GM19328 (cell line): ENCODE measurements around the gene RHOC.

Experiments used
- ATAC-seq: cut with Tn5 transposase; IDR thresholded peaks from one replicate; pipeline ENCODE4 v1.9.1; 2021; ENCODE audit warnings: mild to moderate bottlenecking, moderate library complexity; ENCODE audit not compliant: unreplicated experiment

RHOC gene

GRCh38 chr1:112702420-112703261, 4.3 kb downstream of the RHOC start:
- ATAC-seq: no peak

- no peak for ATAC-seq
These were observed 4.9 kb downstream of the RHOC start for GRCh38 chr1:112702067-112702395.

DNA sequence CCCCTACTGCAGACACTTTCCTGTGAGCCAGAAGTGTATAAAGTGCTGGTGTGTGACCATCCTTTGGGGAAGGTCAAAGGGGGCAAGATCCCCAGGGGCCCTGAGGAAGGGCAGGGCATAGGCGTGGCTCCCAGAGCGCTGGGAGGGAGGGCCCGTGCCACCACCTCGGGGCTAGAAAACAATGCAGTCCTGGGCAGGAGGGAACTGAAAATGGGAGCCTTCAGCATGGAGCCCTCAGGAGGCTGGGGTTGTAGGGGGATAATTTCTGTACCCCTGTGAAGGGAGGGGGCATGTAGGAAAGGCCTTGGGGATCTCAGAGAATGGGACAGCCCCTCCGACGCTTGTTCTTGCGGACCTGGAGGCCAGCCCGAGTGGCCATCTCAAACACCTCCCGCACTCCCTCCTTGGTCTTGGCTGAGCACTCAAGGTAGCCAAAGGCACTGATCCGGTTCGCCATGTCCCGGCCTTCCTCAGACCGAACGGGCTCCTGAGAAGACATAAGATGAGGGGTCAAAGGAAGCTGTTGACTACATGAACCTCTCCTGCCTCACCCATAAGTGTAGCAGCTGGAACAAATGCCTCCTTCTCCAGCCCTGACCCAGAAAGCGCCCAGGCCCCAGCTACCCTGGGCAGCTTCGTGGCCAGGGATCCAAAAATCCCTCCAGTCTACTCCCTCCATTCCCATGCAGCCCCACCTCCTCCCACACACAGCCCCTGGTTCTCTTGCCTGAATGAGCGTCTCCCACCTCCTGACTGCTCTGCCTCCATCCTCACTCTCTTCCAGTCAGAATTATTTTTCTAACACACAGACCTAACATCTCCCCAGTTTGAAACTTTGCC, 5.5 kb downstream of the RHOC start:
- no peak for ATAC-seq

- no peak for ATAC-seq
These were observed 6.4 kb downstream of the RHOC start for GRCh38 chr1:112700290-112701226.

GRCh38 chr1:112699425-112700144, 7.3 kb downstream of the RHOC start:
- no peak for ATAC-seq

DNA sequence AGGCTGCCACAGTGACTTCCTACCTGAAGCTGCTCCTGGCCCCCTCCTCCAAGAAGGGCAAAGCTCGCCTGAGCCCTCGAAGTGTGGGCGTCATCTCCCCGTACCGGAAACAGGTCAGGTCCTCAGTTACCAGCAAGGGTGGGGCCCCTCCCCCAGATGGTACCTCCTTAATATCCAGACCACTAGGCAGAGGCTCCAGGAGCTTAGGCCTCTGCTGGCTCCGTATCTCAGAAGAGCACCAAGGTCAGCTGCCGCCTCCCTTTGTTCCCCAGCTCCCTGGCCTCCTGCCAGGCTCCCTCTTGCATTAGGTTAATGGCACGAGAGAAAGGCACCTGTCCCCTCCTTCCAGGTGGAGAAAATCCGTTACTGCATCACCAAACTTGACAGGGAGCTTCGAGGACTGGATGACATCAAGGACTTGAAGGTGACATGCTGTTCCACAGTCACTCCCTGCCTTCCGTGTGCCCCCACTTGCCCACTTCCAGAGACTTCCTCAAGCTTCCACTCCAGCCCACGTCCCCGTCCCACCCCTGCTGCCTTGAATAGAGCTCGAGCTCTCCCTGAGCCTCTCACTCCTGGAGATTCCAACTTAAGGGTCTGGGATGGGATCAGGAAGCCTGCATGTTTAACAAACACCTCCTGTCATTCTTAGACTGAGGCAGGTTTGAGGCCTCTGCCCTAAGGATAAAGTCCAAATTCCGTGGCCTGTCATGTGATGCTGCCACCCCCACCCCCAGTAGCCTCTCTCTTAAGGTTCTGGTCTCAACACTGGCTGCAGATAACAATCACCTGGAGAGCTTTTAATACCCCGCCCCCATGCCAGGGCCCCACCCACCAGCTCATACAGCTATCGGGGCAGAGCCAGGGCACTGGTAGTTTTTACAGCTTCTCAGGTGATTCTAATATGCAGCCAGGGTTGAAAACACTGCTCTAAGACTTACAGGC, 8.3 kb downstream of the RHOC start:
- no peak for ATAC-seq

DNA sequence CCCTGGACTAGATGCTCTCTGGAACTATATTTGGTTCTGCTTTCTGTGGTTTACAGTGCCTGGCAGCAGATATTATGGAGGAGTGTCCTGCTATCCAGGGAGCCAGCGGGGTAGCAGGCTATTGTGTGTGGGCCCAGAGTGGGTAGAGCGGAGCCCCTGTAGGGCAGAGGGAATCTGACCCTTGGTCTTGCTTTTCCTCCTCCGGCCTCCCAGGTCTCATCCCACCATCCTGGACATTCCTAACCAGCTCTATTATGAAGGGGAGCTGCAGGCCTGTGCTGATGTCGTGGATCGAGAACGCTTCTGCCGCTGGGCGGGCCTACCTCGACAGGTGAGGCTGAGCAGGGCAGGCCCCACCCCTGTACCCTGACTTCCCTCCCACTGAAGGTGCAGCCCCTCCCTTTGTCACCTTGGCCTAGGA, 9.1 kb downstream of the RHOC start:
- no peak for ATAC-seq

GRCh38 chr1:112696578-112697314, 10.2 kb downstream of the RHOC start:
- no peak for ATAC-seq

- no peak for ATAC-seq
These were observed 11.7 kb downstream of the RHOC start for GRCh38 chr1:112695276-112695675.

- no peak for ATAC-seq
These were observed 12.5 kb downstream of the RHOC start for GRCh38 chr1:112694363-112694929.

DNA sequence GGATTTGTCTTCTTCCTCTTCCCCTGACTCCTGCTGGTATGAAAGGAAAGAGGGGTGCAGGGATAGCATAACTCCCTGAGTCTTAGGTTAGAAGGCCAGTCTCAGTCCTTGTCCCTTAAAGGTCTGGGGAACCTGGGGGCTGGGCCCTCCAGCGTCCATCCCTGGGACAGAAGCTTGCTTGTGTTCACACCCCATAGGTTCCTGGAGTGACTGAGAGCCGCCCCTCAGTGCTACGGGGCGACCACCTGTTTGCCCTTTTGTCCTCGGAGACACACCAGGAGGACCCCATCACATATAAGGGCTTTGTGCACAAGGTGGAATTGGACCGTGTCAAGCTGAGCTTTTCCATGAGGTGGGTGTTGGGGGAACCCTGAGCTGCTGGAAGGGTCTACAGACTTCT, 13.1 kb downstream of the RHOC start:
- no peak for ATAC-seq

DNA sequence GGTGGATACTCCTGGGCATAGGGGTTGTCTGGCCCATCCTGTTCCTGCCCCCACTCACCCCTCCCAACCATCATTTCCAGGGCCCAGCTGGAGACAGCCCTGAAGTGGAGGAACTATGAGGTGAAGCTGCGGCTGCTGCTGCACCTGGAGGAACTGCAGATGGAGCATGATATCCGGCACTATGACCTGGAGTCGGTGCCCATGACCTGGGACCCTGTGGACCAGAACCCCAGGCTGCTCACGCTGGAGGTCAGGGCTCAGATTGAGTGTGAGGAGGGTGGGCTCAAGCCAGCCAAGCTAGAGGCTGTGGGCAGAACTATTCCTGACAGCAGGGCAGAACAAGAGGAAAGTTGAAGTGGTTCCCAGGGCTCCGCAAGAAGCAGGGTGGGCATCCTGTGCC, 14.2 kb downstream of the RHOC start:
- no peak for ATAC-seq

DNA sequence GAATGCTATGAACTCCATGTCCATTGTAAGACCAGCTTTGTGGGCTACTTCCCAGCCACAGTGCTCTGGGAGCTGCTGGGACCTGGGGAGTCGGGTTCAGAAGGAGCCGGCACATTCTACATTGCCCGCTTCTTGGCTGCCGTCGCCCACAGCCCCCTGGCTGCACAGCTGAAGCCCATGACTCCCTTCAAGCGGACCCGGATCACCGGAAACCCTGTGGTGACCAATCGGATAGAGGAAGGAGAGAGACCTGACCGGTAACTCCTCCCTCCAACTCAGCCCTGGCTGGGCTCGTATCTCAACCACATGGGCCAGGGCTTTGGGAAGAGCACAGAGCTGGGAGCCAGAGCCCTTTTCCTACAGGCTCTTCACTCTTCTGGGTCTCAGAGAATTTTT, 17.1 kb downstream of the RHOC start:
- ATAC-seq: no peak

GRCh38 chr1:112689196-112689841, 17.6 kb downstream of the RHOC start:
- no peak for ATAC-seq

DNA sequence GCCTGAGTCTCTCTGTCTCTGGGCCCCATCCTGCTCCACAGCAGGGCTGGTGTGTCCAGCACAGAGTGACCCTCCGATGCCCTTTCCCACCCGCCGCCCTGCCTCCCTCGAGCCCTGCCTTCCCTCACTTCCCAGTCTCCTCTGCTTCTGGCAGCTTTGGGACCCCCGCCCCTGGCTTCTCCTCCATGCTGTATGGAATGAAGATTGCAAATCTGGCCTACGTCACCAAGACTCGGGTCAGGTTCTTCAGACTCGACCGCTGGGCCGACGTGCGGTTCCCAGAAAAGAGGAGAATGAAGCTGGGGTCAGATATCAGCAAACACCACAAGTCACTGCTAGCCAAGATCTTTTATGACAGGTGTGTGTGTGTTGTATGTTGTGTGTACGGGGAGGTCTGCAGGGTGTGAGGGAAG, 18.1 kb downstream of the RHOC start:
- no peak for ATAC-seq

- ATAC-seq: no peak
These were observed 19.0 kb downstream of the RHOC start for GRCh38 chr1:112687785-112688496.

GRCh38 chr1:112687361-112687760, 19.6 kb downstream of the RHOC start:
- no peak for ATAC-seq
